ENCODE results near the gene TXNDC8. TPM values are rescaled to one million over a fixed set of nuclear protein-coding genes. Genes with fewer than 3 reads are reported as not detected.

TXNDC8 gene
- total and polyA plus RNA-seq, 2 experiments from 2014 or later: not detected

DNA sequence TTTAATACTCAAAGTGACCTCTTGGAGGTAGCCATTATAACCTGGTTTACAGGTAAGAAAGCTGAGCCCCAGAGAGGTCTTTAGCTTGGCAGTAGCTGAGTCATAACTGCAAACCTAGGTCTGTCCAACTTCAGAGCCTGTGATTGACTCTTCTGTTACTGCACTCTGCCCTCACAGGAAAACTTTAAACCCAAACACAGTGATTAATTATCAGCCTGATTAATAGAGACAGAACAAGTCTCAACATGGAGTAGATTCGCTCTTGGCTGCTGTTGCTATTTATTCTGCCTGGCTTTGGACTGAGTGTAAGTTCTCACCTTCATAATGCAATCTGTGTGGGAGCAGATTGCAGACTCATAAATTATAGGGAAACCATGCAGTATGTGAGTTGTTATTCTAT is 53.9 kb downstream of the TXNDC8 start:
- Mint-ChIP-seq H3K4me3 (no peak overlapping the region), H3K27me3 (ENCODE audit: insufficient read depth, low read depth, poor library complexity) (peaks cover 4% of the 10 kb centered on the region), H3K4me1 (peaks cover 3% of the 10 kb centered on the region; the same call in 1 of the 3 replicates), H3K9me3 (no peaks in the 10 kb centered on the region), H3K36me3 (ENCODE audit: low read depth) (no peaks in the 10 kb centered on the region), H3K27ac (no peak overlapping the region)
- Histone ChIP-seq H3K27me3 (ENCODE audit: insufficient read depth) (no peaks in the 10 kb centered on the region), H3K4me3 (no peak overlapping the region), H3K4me1 (ENCODE audit: insufficient read depth) (no peaks in the 10 kb centered on the region), H3K9me2 (ENCODE audit: insufficient read depth) (no peaks in the 10 kb centered on the region), H3K27ac (ENCODE audit: low read depth) (no peak overlapping the region), H3F3A (replicated peaks; ENCODE audit: low read depth) (no peaks in the 10 kb centered on the region), H3K79me2 (replicated peaks; ENCODE audit: insufficient read depth) (no peaks in the 10 kb centered on the region), H3K4me2 (no peak overlapping the region), H2AFZ (no peak overlapping the region), H3K36me3 (ENCODE audit: insufficient read depth) (no peaks in the 10 kb centered on the region), H4K20me1 (replicated peaks; ENCODE audit: insufficient read depth) (no peaks in the 10 kb centered on the region)
- ATAC-seq (no peak), DNase-seq (ENCODE audit: low spot score) (no peak)
- TF ChIP-seq, protein P1, sequence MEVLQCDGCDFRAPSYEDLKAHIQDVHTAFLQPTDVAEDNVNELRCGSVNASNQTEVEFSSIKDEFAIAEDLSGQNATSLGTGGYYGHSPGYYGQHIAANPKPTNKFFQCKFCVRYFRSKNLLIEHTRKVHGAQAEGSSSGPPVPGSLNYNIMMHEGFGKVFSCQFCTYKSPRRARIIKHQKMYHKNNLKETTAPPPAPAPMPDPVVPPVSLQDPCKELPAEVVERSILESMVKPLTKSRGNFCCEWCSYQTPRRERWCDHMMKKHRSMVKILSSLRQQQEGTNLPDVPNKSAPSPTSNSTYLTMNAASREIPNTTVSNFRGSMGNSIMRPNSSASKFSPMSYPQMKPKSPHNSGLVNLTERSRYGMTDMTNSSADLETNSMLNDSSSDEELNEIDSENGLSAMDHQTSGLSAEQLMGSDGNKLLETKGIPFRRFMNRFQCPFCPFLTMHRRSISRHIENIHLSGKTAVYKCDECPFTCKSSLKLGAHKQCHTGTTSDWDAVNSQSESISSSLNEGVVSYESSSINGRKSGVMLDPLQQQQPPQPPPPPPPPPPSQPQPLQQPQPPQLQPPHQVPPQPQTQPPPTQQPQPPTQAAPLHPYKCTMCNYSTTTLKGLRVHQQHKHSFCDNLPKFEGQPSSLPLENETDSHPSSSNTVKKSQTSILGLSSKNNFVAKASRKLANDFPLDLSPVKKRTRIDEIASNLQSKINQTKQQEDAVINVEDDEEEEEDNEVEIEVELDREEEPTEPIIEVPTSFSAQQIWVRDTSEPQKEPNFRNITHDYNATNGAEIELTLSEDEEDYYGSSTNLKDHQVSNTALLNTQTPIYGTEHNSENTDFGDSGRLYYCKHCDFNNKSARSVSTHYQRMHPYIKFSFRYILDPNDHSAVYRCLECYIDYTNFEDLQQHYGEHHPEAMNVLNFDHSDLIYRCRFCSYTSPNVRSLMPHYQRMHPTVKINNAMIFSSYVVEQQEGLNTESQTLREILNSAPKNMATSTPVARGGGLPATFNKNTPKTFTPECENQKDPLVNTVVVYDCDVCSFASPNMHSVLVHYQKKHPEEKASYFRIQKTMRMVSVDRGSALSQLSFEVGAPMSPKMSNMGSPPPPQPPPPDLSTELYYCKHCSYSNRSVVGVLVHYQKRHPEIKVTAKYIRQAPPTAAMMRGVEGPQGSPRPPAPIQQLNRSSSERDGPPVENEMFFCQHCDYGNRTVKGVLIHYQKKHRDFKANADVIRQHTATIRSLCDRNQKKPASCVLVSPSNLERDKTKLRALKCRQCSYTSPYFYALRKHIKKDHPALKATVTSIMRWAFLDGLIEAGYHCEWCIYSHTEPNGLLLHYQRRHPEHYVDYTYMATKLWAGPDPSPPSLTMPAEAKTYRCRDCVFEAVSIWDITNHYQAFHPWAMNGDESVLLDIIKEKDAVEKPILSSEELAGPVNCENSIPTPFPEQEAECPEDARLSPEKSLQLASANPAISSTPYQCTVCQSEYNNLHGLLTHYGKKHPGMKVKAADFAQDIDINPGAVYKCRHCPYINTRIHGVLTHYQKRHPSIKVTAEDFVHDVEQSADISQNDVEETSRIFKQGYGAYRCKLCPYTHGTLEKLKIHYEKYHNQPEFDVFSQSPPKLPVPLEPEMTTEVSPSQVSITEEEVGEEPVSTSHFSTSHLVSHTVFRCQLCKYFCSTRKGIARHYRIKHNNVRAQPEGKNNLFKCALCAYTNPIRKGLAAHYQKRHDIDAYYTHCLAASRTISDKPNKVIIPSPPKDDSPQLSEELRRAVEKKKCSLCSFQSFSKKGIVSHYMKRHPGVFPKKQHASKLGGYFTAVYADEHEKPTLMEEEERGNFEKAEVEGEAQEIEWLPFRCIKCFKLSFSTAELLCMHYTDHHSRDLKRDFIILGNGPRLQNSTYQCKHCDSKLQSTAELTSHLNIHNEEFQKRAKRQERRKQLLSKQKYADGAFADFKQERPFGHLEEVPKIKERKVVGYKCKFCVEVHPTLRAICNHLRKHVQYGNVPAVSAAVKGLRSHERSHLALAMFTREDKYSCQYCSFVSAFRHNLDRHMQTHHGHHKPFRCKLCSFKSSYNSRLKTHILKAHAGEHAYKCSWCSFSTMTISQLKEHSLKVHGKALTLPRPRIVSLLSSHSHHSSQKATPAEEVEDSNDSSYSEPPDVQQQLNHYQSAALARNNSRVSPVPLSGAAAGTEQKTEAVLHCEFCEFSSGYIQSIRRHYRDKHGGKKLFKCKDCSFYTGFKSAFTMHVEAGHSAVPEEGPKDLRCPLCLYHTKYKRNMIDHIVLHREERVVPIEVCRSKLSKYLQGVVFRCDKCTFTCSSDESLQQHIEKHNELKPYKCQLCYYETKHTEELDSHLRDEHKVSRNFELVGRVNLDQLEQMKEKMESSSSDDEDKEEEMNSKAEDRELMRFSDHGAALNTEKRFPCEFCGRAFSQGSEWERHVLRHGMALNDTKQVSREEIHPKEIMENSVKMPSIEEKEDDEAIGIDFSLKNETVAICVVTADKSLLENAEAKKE (CRISPR knock-in tag; IDR thresholded peaks at IDR 0.05): no peak
- TF ChIP-seq JUNB (IDR thresholded peaks at IDR 0.05; ENCODE audit: unreplicated experiment) (no peak), NANOG (IDR thresholded peaks at IDR 0.05; ENCODE audit: borderline replicate concordance) (no peak)

DNA sequence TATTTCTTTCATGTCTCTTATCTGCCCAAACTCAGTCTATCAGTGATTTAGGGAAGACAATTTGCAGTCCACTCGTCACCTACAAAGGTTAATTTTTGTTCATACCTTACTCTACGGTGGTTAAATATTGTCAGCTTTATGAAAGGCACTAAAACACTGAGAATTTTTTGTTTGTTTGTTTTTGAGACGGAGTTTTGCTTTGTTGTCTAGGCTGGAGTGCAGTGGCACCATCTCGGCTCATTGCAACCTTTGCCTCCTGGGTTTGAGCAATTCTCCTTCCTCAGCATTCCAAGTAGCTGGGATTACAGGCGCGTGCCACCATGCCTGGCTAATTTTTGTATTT is 55.0 kb downstream of the TXNDC8 start:
- Mint-ChIP-seq H3K4me3 (no peak overlapping the region), H3K36me3 (ENCODE audit: low read depth) (no peaks in the 10 kb centered on the region), H3K27ac (no peak overlapping the region), H3K27me3 (ENCODE audit: insufficient read depth, low read depth, poor library complexity) (peaks cover 4% of the 10 kb centered on the region), H3K4me1 (peaks cover 3% of the 10 kb centered on the region; the same call in 1 of the 3 replicates), H3K9me3 (no peaks in the 10 kb centered on the region)
- no peaks in the 10 kb centered on the region for H3F3A ChIP-seq (replicated peaks; ENCODE audit: low read depth)
- no peak overlapping the region for H3K4me3 ChIP-seq
- no peaks in the 10 kb centered on the region for H3K36me3 ChIP-seq (ENCODE audit: insufficient read depth)
- H3K4me1 ChIP-seq (ENCODE audit: insufficient read depth): no peaks in the 10 kb centered on the region
- no peaks in the 10 kb centered on the region for H3K79me2 ChIP-seq (replicated peaks; ENCODE audit: insufficient read depth)
- H2AFZ ChIP-seq: no peak overlapping the region
- no peak overlapping the region for H3K4me2 ChIP-seq
- H3K9me2 ChIP-seq (ENCODE audit: insufficient read depth): no peaks in the 10 kb centered on the region
- ATAC-seq (no peak), DNase-seq (ENCODE audit: low spot score) (no peak)
- no peaks in the 10 kb centered on the region for H3K27me3 ChIP-seq (ENCODE audit: insufficient read depth)
- no peak overlapping the region for H3K27ac ChIP-seq (ENCODE audit: low read depth)
- no peaks in the 10 kb centered on the region for H4K20me1 ChIP-seq (replicated peaks; ENCODE audit: insufficient read depth)
- TF ChIP-seq, protein P1 (CRISPR knock-in tag; IDR thresholded peaks at IDR 0.05): no peak
- TF ChIP-seq JUNB (IDR thresholded peaks at IDR 0.05; ENCODE audit: unreplicated experiment) (no peak), EZH2 (IDR thresholded peaks at IDR 0.05; ENCODE audit: low read depth, unreplicated experiment) (no peak), POLR2AphosphoS5 (IDR thresholded peaks at IDR 0.05; ENCODE audit: low read depth) (no peak), ZNF331 (CRISPR knock-in tag; IDR thresholded peaks at IDR 0.05; ENCODE audit: low read depth) (no peak), EZH2phosphoT487 (IDR thresholded peaks at IDR 0.05; ENCODE audit: unreplicated experiment) (no peak), NANOG (IDR thresholded peaks at IDR 0.05; ENCODE audit: borderline replicate concordance) (no peak)
